Measurements from ENCODE around the gene ZC3H7A. TPM values are rescaled to one million over a fixed set of nuclear protein-coding genes. Genes with fewer than 3 reads are reported as not detected.
"Not testable (repeated sequence)": the region's sequence is repeated elsewhere in the genome, so short reads cannot be mapped to it uniquely, and the experiment has no call there.

The ZC3H7A gene
- total and polyA plus RNA-seq, 2 of the 8 experiments (the other 6 are each of a cell fraction or from before 2014, with no cell fraction given): 32.0 to 55.9 TPM

DNA sequence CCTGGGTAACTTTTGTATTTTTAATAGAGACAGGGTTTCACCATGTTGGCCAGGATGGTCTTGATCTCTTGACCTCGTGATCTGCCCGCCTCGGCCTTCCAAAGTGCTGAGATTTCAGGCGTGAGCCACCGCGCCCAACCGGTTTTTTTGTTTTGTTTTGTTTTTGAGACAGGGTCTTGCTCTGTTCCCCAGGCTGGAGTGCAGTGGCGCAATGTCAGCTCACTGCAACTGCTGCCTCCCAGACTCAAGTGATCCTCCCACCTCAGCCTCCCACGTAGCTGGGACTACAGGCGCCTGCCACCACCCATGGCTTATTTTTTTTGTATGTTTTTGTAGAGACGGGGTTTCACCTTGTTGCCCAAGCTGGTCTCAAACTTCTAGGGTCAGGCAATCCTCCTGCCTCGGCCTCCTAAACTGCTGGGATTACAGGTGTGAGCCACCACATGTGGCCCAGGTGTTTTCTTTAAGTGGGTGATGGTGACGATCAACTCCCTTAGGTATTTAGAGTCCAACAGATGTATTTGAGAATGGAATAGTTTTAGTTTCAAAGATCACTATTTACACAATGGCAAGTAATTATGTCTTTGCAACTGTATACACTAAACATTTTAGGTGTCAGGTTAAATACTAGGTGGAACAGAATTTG, 28.6 kb upstream of the ZC3H7A start:
- not testable (repeated sequence) for H3K56ac ChIP-seq (replicated peaks; ENCODE audit: insufficient read length, low read depth, low read length); H4K8ac ChIP-seq (ENCODE audit: extremely low read depth, insufficient read depth, low read length); H4K91ac ChIP-seq (replicated peaks; ENCODE audit: insufficient read length, low read length); H3K4me1 ChIP-seq (replicated peaks in 1 of 4; ENCODE audit: control insufficient read depth in 3 of 4, insufficient read depth in 4 of 4, low read length in 3 of 4); H2AFZ ChIP-seq (ENCODE audit: low read length); H3K79me1 ChIP-seq (ENCODE audit: low read depth, low read length); H2BK120ac ChIP-seq (replicated peaks; ENCODE audit: low read depth, low read length); H3K4me2 ChIP-seq (ENCODE audit: insufficient read depth in 1 of 2, low read depth in 2 of 2, low read length in 2 of 2); H3K4ac ChIP-seq (replicated peaks; ENCODE audit: insufficient read length, low read depth, low read length); H3K27ac ChIP-seq (ENCODE audit: low read depth, low read length); H3K14ac ChIP-seq (ENCODE audit: insufficient read length); H4K20me1 ChIP-seq (replicated peaks in 1 of 2; ENCODE audit: control insufficient read depth in 1 of 2, insufficient read depth in 2 of 2, low read length in 2 of 2); H3K23ac ChIP-seq (ENCODE audit: insufficient read length); H2BK12ac ChIP-seq (ENCODE audit: low read depth, low read length); H3K4me3 ChIP-seq (ENCODE audit: extremely low read depth in 1 of 4, insufficient read depth in 2 of 4, low read depth in 3 of 4, low read length in 4 of 4); H3K79me2 ChIP-seq (ENCODE audit: control insufficient read depth in 1 of 2, insufficient read depth in 2 of 2, low read length in 2 of 2); H2AK5ac ChIP-seq (ENCODE audit: low read depth, low read length); H4K5ac ChIP-seq (ENCODE audit: insufficient read length, low read depth, low read length); H3K27me3 ChIP-seq (replicated peaks in 1 of 4; ENCODE audit: control insufficient read depth in 3 of 4, extremely low read depth in 1 of 4, insufficient read depth in 3 of 4, low read length in 3 of 4); H3K9ac ChIP-seq (replicated peaks in 1 of 4; ENCODE audit: extremely low read depth in 1 of 4, low read depth in 3 of 4, low read length in 3 of 4); H2BK20ac ChIP-seq (ENCODE audit: low read length); H3K23me2 ChIP-seq (ENCODE audit: low read depth, low read length); DNase-seq (ENCODE audit: low read depth in 1 of 2, low spot score in 2 of 2); H3K36me3 ChIP-seq (ENCODE audit: control insufficient read depth in 2 of 4, insufficient read depth in 4 of 4, low read length in 3 of 4); FAIRE-seq; H3K18ac ChIP-seq (ENCODE audit: extremely low read depth, low read length); H3K9me3 ChIP-seq (ENCODE audit: insufficient read depth in 2 of 2, low read depth in 1 of 2, low read length in 1 of 2); H2BK15ac ChIP-seq (ENCODE audit: low read length); H2BK5ac ChIP-seq (ENCODE audit: low read depth, low read length)
- CTCF ChIA-PET (ENCODE audit: partially characterized antibody): interaction anchor here (0.7 to 1.7 kb wide), 2 partner anchors 16 to 28 kb away, joined by 3 to 5 read pairs; partner anchors contain the start of gene ZC3H7A
- WGBS, 2 experiments (ENCODE audit: extremely low coverage in 1 of 2, insufficient coverage in 1 of 2, insufficient read length in 1 of 2, insufficient replicate concordance in 2 of 2, low coverage in 1 of 2, low lambda C conversion rate in 2 of 2, missing lambda C conversion rate in 1 of 2): 90% methylated on average over 13 of the region's 13 CpGs; no CpG with 5 or more reads in 1 of the 2 experiments
- POLR2A ChIA-PET (ENCODE audit: partially characterized antibody): interaction anchor here (0.6 kb wide), 1 partner anchor 1208 kb away, joined by 3 read pairs; no protein-coding TSS in a partner anchor
